ENCODE measurements around the gene SBF2. TPM values are rescaled to one million over a fixed set of nuclear protein-coding genes. Genes with fewer than 3 reads are reported as not detected.

The SBF2 gene
- total RNA-seq, 1 donor from 2014 or later = 12.0 TPM

GRCh38 chr11:9777525-9777924, 516.5 kb downstream of the SBF2 start:
- Mint-ChIP-seq H3K27me3 (no peaks in the 10 kb centered on the region), H3K4me1 (no peaks in the 10 kb centered on the region), H3K36me3 (ENCODE audit: low read depth) (peaks cover 27% of the 10 kb centered on the region), H3K27ac (no peak overlapping the region), H3K4me3 (no peak overlapping the region), H3K9me3 (no peaks in the 10 kb centered on the region)
- ATAC-seq (ENCODE audit: low read depth) (no peak), DNase-seq (no peak)
- intact Hi-C loops (cut with micrococcal nuclease) = no loop called here
- CTCF ChIA-PET = no interaction called here
- POLR2A ChIA-PET = interaction anchor here (0.7 kb wide), 1 partner anchor 186 kb away, joined by 3 read pairs; no protein-coding TSS in a partner anchor
- no peak for TF ChIP-seq CTCF (IDR thresholded peaks at IDR 0.05)

GRCh38 chr11:9777066-9777465, 517.0 kb downstream of the SBF2 start:
- no peak overlapping the region for H3K4me3 Mint-ChIP-seq
- ChIA-PET POLR2A (no interaction called here), CTCF (no interaction called here)
- H3K4me1 Mint-ChIP-seq = no peaks in the 10 kb centered on the region
- H3K27me3 Mint-ChIP-seq = no peaks in the 10 kb centered on the region
- ATAC-seq (ENCODE audit: low read depth) = no peak
- peaks cover 27% of the 10 kb centered on the region for H3K36me3 Mint-ChIP-seq (ENCODE audit: low read depth)
- no peak for DNase-seq
- H3K27ac Mint-ChIP-seq = no peak overlapping the region
- no peaks in the 10 kb centered on the region for H3K9me3 Mint-ChIP-seq
- intact Hi-C loops (cut with micrococcal nuclease) = no loop called here
- no peak for TF ChIP-seq CTCF (IDR thresholded peaks at IDR 0.05)

- ChIA-PET CTCF (no interaction called here), POLR2A (no interaction called here)
- Mint-ChIP-seq H3K27me3 (no peaks in the 10 kb centered on the region), H3K36me3 (ENCODE audit: low read depth) (peaks cover 30% of the 10 kb centered on the region), H3K4me1 (no peaks in the 10 kb centered on the region), H3K27ac (no peak overlapping the region), H3K4me3 (no peak overlapping the region), H3K9me3 (no peaks in the 10 kb centered on the region)
- ATAC-seq (ENCODE audit: low read depth) = no peak
- intact Hi-C loops (cut with micrococcal nuclease) = no loop called here
- no peak for DNase-seq
- no peak for TF ChIP-seq CTCF (IDR thresholded peaks at IDR 0.05)
Measured at GRCh38 chr11:9776203-9776602, 517.8 kb downstream of the SBF2 start.

GRCh38 chr11:9775398-9775779, 518.6 kb downstream of the SBF2 start:
- POLR2A ChIA-PET = no interaction called here
- no peak for ATAC-seq (ENCODE audit: low read depth)
- H3K27ac Mint-ChIP-seq = no peak overlapping the region
- peaks cover 24% of the 10 kb centered on the region for H3K36me3 Mint-ChIP-seq (ENCODE audit: low read depth)
- CTCF ChIA-PET = no interaction called here
- DNase-seq = no peak
- no peaks in the 10 kb centered on the region for H3K9me3 Mint-ChIP-seq
- TF ChIP-seq CTCF (IDR thresholded peaks at IDR 0.05) = no peak
- intact Hi-C loops (cut with micrococcal nuclease) = no loop called here
- no peaks in the 10 kb centered on the region for H3K4me1 Mint-ChIP-seq
- H3K27me3 Mint-ChIP-seq = no peaks in the 10 kb centered on the region
- no peak overlapping the region for H3K4me3 Mint-ChIP-seq

GRCh38 chr11:9774591-9775397, 519.2 kb downstream of the SBF2 start:
- TF ChIP-seq CTCF (IDR thresholded peaks at IDR 0.05) = no peak
- Mint-ChIP-seq H3K9me3 (no peaks in the 10 kb centered on the region), H3K4me1 (peaks cover 3% of the 10 kb centered on the region), H3K27me3 (no peaks in the 10 kb centered on the region), H3K27ac (no peak overlapping the region), H3K4me3 (no peak overlapping the region), H3K36me3 (ENCODE audit: low read depth) (peaks cover 21% of the 10 kb centered on the region)
- ChIA-PET CTCF (no interaction called here), POLR2A (no interaction called here)
- intact Hi-C loops (cut with micrococcal nuclease) = no loop called here
- no peak for ATAC-seq (ENCODE audit: low read depth)
- no peak for DNase-seq
